Measurements from ENCODE around the gene SLC49A3.

DNA sequence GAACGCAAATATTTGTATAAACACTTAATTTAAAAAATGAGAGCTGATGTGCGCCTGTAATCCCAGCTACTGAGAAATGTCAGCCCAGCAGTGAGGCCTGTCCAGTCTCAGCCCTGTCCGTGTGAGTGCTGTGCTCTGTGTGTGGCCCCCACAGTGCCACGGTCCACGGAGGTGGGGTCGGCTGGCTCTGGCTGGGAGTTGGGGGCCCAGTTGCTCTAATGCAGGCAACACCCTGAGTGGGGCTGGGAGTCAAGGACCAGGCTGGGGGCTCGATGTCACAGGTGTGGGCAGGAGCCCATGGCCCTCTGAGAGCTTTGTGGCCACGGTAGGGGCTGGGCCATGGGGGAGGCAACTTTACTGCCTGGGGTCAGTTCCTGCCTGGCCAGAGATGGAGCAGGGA is 29.5 kb upstream of the SLC49A3 start:
- TF ChIP-seq, protein P1, sequence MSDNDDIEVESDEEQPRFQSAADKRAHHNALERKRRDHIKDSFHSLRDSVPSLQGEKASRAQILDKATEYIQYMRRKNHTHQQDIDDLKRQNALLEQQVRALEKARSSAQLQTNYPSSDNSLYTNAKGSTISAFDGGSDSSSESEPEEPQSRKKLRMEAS (IDR thresholded peaks at IDR 0.05) = no peak
- TF ChIP-seq POLR2AphosphoS5 (IDR thresholded peaks at IDR 0.05; ENCODE audit: low read depth, low read length) (no peak), KDM5A (IDR thresholded peaks at IDR 0.05; ENCODE audit: low read length) (no peak), POLR2A (IDR thresholded peaks at IDR 0.05; ENCODE audit: control extremely low read depth in 1 of 2, low read depth in 2 of 2, low read length in 2 of 2) (no peak), RAD21 (IDR thresholded peaks at IDR 0.05 in 1 of 2, conservative IDR thresholded peaks at IDR 0.05 in 1 of 2; ENCODE audit: low read depth in 2 of 2, low read length in 2 of 2) (no peak)
- TF ChIP-seq, protein P2, sequence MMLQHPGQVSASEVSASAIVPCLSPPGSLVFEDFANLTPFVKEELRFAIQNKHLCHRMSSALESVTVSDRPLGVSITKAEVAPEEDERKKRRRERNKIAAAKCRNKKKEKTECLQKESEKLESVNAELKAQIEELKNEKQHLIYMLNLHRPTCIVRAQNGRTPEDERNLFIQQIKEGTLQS (IDR thresholded peaks at IDR 0.05; ENCODE audit: insufficient read depth, low read depth, low read length) = no peak

Data from H1 (cell line).